Mesenchymal stem cell (in vitro differentiated cells and primary cell): ENCODE data around the gene HTR5A.
"Not testable (repeated sequence)": the region's sequence is repeated elsewhere in the genome, so short reads cannot be mapped to it uniquely, and the experiment has no call there.

Source experiments
- DNase-seq: peaks from one replicate; pipeline ENCODE4 v3.0.0-alpha.2; 2013
- H2AFZ ChIP-seq: one replicate; pipeline ENCODE4 v1.6.1; 2013; ENCODE audit warnings: low read depth, mild to moderate bottlenecking, control low read depth, inconsistent platforms, low read length, moderate library complexity
- H2AK5ac ChIP-seq: 2 replicates; pipeline ENCODE4 v1.6.1; 2013; ENCODE audit warnings: low read length, moderate library complexity, mild to moderate bottlenecking, inconsistent platforms; ENCODE audit not compliant: severe bottlenecking
- H2BK120ac ChIP-seq: one replicate; pipeline ENCODE4 v1.6.1; 2013; ENCODE audit warnings: low read depth, mild to moderate bottlenecking, inconsistent platforms, low read length, moderate library complexity
- H2BK12ac ChIP-seq, 2 experiments: one replicate each; pipeline ENCODE4 v1.6.1; 2013; ENCODE audit warnings: inconsistent platforms in 2 of 2, low read length in 2 of 2, mild to moderate bottlenecking in 2 of 2, moderate library complexity in 2 of 2, control low read depth in 1 of 2
- H2BK15ac ChIP-seq: one replicate; pipeline ENCODE4 v1.6.1; 2013; ENCODE audit warnings: mild to moderate bottlenecking, low read depth, inconsistent platforms; ENCODE audit not compliant: poor library complexity, severe bottlenecking
- H2BK5ac ChIP-seq: 2 replicates; pipeline ENCODE4 v1.6.1; 2013; ENCODE audit warnings: low read depth, mild to moderate bottlenecking, low read length, control low read depth, inconsistent platforms; ENCODE audit not compliant: poor library complexity, severe bottlenecking
- H3K14ac ChIP-seq, 2 experiments: one replicate each; pipeline ENCODE4 v1.6.1; 2013; ENCODE audit warnings: inconsistent platforms in 2 of 2, low read length in 2 of 2, control low read depth in 1 of 2, mild to moderate bottlenecking in 1 of 2, moderate library complexity in 1 of 2
- H3K18ac ChIP-seq, 2 experiments: one replicate each; pipeline ENCODE4 v1.6.1; 2013; ENCODE audit warnings: inconsistent platforms in 2 of 2, low read length in 2 of 2, control low read depth in 1 of 2, low read depth in 1 of 2, mild to moderate bottlenecking in 1 of 2
- H3K23ac ChIP-seq, 2 experiments: one replicate each; pipeline ENCODE4 v1.6.1; 2013; ENCODE audit warnings: inconsistent platforms in 2 of 2, low read length in 2 of 2, mild to moderate bottlenecking in 2 of 2, moderate library complexity in 2 of 2, control low read depth in 1 of 2
- H3K27ac ChIP-seq: 2 replicates; pipeline ENCODE4 v1.5.1; 2013; ENCODE audit warnings: mild to moderate bottlenecking, moderate library complexity, low read length, control low read depth, inconsistent platforms; ENCODE audit not compliant: poor library complexity, severe bottlenecking
- H3K27me3 ChIP-seq, 2 experiments: 2 replicates each; pipeline versions ENCODE4 v1.6.1 to v1.7.0; 2013; ENCODE audit warnings: low read length in 2 of 2, mild to moderate bottlenecking in 2 of 2, moderate library complexity in 2 of 2, control low read depth in 1 of 2, inconsistent platforms in 1 of 2; ENCODE audit not compliant: control insufficient read depth in 1 of 2, insufficient read depth in 1 of 2
- H3K36me3 ChIP-seq, 2 experiments: 2 replicates each; pipeline versions ENCODE4 v1.6.1 to v1.7.0; 2013; ENCODE audit warnings: low read length in 2 of 2, control low read depth in 1 of 2, inconsistent platforms in 1 of 2, low read depth in 1 of 2, mild to moderate bottlenecking in 1 of 2; ENCODE audit not compliant: insufficient read depth in 2 of 2, control insufficient read depth in 1 of 2
- H3K4ac ChIP-seq, 2 experiments: one replicate each; pipeline ENCODE4 v1.6.1; 2013; ENCODE audit warnings: inconsistent platforms in 2 of 2, low read length in 2 of 2, mild to moderate bottlenecking in 2 of 2, moderate library complexity in 2 of 2, control low read depth in 1 of 2, low read depth in 1 of 2
- H3K4me1 ChIP-seq: 2 replicates; pipeline ENCODE4 v1.6.1; 2013; ENCODE audit warnings: low read depth, low read length, control low read depth; ENCODE audit not compliant: control insufficient read depth, insufficient read depth
- H3K4me2 ChIP-seq: 2 replicates; pipeline ENCODE4 v1.6.1; 2013; ENCODE audit warnings: low read length, mild to moderate bottlenecking, inconsistent platforms; ENCODE audit not compliant: poor library complexity, severe bottlenecking
- H3K4me3 ChIP-seq, 2 experiments: 2 replicates each; pipeline versions ENCODE4 v1.5.1 to v1.7.0; 2013; ENCODE audit warnings: low read length in 2 of 2, mild to moderate bottlenecking in 2 of 2, control low read depth in 1 of 2, low read depth in 1 of 2; ENCODE audit not compliant: insufficient read depth in 1 of 2
- H3K79me1 ChIP-seq: replicated peaks from 2 replicates; pipeline ENCODE4 v1.6.1; 2013; ENCODE audit warnings: mild to moderate bottlenecking, control low read depth, low read length, inconsistent platforms; ENCODE audit not compliant: poor library complexity, severe bottlenecking
- H3K9ac ChIP-seq: 2 replicates; pipeline ENCODE4 v1.7.0; 2013; ENCODE audit warnings: mild to moderate bottlenecking, low read length, moderate library complexity
- H3K9me3 ChIP-seq: 2 replicates; pipeline ENCODE4 v1.7.0; 2013; ENCODE audit warnings: mild to moderate bottlenecking, low read length; ENCODE audit not compliant: control insufficient read depth
- H4K8ac ChIP-seq: one replicate; pipeline ENCODE4 v1.6.1; 2013; ENCODE audit warnings: inconsistent platforms, mild to moderate bottlenecking, low read length, moderate library complexity
- H4K91ac ChIP-seq: one replicate; pipeline ENCODE4 v1.6.1; 2013; ENCODE audit warnings: mild to moderate bottlenecking, low read length, inconsistent platforms
- WGBS: methylation state at CpG from one replicate; pipeline ENCODE4 v1.1.7; 2013; ENCODE audit warnings: mixed read lengths; 5-methylcytosine and 5-hydroxymethylcytosine counted together

Gene HTR5A

DNA sequence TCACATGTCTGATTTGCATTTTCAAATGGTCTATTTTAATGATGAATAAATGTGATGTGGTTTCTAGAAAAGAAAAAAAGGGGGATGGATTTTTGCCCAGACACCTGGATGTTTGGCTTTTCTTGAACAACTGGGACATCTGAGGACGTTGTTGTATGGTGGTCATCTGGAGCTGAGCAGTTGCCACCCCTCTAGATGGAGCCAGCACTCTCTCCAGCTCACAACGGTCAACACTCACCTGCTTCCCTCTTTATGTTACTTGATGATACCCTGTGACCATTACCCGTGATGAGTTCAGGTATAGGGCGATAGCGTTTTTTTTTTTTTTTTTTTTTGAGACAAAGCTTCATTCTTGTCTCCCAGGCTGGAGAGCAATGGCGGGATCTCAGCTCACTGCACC, 37.1 kb upstream of the HTR5A start:
- no peak overlapping the region for H2BK12ac ChIP-seq
- no peak overlapping the region for H3K14ac ChIP-seq
- no peaks in the 10 kb centered on the region for H3K79me1 ChIP-seq
- no peak overlapping the region for H4K8ac ChIP-seq
- no peak overlapping the region for H3K27ac ChIP-seq
- no peak overlapping the region for H2BK5ac ChIP-seq
- no peak overlapping the region for H2AFZ ChIP-seq
- H3K27me3 ChIP-seq, result no peaks in the 10 kb centered on the region
- H2BK15ac ChIP-seq, result no peak overlapping the region
- H3K18ac ChIP-seq, result no peak overlapping the region
- no peak overlapping the region for H2BK120ac ChIP-seq
- WGBS, result 68% methylated on average over 6 of the region's 6 CpGs
- H3K36me3 ChIP-seq, result no peaks in the 10 kb centered on the region
- H3K4ac ChIP-seq, result no peak overlapping the region
- H3K9ac ChIP-seq, result no peak overlapping the region
- no peak overlapping the region for H2AK5ac ChIP-seq
- no peak overlapping the region for H3K4me3 ChIP-seq
- no peak overlapping the region for H3K4me2 ChIP-seq
- no peak overlapping the region for H3K23ac ChIP-seq
- no peak for DNase-seq
- no peaks in the 10 kb centered on the region for H3K4me1 ChIP-seq
- H3K9me3 ChIP-seq, result no peaks in the 10 kb centered on the region
- H4K91ac ChIP-seq, result no peak overlapping the region

DNA sequence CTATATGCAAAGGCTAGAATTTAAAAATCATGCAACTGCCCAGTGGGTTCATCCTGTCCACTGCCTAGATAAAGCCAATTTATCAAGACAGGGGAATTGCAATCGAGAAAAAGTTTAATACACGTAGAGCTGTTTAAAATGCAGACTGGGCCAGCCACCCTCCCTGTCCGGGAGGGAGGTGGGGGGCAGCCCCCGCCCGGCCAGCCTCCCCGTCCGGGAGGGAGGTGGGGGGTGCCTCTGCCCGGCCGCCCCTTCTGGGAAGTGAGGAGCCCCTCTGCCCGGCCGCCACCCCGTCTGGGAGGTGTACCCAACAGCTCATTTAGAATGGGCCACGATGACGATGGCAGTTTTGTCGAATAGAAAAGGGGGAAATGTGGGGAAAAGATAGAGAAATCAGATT, 35.6 kb upstream of the HTR5A start:
- not testable (repeated sequence) for H2AK5ac ChIP-seq, H3K4me2 ChIP-seq, H3K23ac ChIP-seq, H2BK12ac ChIP-seq, H3K18ac ChIP-seq, H4K8ac ChIP-seq, H3K9me3 ChIP-seq, H3K36me3 ChIP-seq, H3K4me1 ChIP-seq, H3K27me3 ChIP-seq, H2AFZ ChIP-seq, H3K14ac ChIP-seq, H3K4ac ChIP-seq, H3K4me3 ChIP-seq, H3K9ac ChIP-seq, H3K27ac ChIP-seq, H3K79me1 ChIP-seq, H4K91ac ChIP-seq, H2BK5ac ChIP-seq, DNase-seq, H2BK15ac ChIP-seq, H2BK120ac ChIP-seq
- WGBS, result 78% methylated on average over 9 of the region's 15 CpGs

DNA sequence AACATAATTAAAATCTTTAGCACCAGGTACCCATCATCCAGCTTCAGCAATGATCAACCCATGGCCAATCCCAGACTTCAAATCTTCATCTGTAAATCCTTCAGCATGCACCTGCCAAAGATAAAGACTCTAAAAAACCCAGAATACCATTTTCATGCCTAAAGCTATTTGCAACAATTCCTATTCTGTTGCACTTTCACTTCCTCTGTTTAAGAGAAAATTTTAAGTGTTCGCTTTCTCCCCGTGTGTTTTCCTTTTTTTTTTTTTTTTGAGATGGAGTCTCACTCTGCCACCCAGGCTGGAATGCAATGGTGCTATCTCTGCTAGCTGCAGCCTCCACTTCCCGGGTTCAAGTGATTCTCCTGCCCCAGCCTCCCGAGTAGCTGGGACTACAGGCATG, 31.8 kb upstream of the HTR5A start:
- no peak overlapping the region for H3K4me3 ChIP-seq
- H3K4ac ChIP-seq, result no peak overlapping the region
- H2BK120ac ChIP-seq, result no peak overlapping the region
- no peak overlapping the region for H2BK5ac ChIP-seq
- no peak overlapping the region for H2BK15ac ChIP-seq
- H4K91ac ChIP-seq, result no peak overlapping the region
- no peaks in the 10 kb centered on the region for H3K79me1 ChIP-seq
- H3K9me3 ChIP-seq, result no peaks in the 10 kb centered on the region
- no peak overlapping the region for H3K23ac ChIP-seq
- no peaks in the 10 kb centered on the region for H3K27me3 ChIP-seq
- no peak overlapping the region for H2AK5ac ChIP-seq
- no peak overlapping the region for H3K27ac ChIP-seq
- H3K14ac ChIP-seq, result no peak overlapping the region
- no peaks in the 10 kb centered on the region for H3K4me1 ChIP-seq
- H4K8ac ChIP-seq, result no peak overlapping the region
- 74% methylated on average over 4 of the region's 4 CpGs for WGBS
- H3K9ac ChIP-seq, result no peak overlapping the region
- H2AFZ ChIP-seq, result no peak overlapping the region
- no peak overlapping the region for H3K4me2 ChIP-seq
- no peak overlapping the region for H3K18ac ChIP-seq
- DNase-seq, result no peak
- no peak overlapping the region for H2BK12ac ChIP-seq
- H3K36me3 ChIP-seq, result no peaks in the 10 kb centered on the region

DNA sequence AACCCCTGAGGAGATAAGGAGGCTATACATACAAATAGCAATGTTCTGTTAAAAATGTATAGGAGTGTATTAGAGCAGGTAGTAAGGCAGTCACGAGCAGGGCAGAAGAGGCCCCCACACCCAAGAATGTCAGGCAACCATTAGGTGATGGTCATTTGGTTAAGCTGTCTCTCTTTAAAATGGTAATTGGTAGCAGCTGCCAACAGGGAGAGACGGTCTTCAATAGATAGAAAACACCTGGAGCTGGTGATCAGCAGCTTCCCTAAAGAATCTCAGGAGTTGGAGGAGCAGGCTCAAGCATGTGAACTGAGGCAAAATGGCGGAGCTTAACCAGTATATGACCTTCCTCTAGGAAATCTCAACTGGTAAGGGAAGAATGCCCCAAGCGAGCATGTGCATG, 26.4 kb upstream of the HTR5A start:
- no peak for DNase-seq
- Histone ChIP-seq H3K4me1 (no peaks in the 10 kb centered on the region), H3K23ac (no peak overlapping the region), H3K9me3 (no peaks in the 10 kb centered on the region), H3K79me1 (no peaks in the 10 kb centered on the region), H3K4ac (no peak overlapping the region), H2BK120ac (no peak overlapping the region), H4K91ac (no peak overlapping the region), H4K8ac (no peak overlapping the region), H3K27ac (no peak overlapping the region), H2AFZ (no peak overlapping the region), H3K27me3 (no peaks in the 10 kb centered on the region), H3K36me3 (no peaks in the 10 kb centered on the region), H2BK15ac (no peak overlapping the region), H3K14ac (no peak overlapping the region), H3K4me3 (no peak overlapping the region), H2BK5ac (no peak overlapping the region), H3K18ac (no peak overlapping the region), H2BK12ac (no peak overlapping the region), H3K9ac (no peak overlapping the region), H3K4me2 (no peak overlapping the region), H2AK5ac (no peak overlapping the region)
- WGBS, result 64% methylated on average over 4 of the region's 4 CpGs
